Breast epithelium (tissue), 4 donors: ENCODE measurements around the gene CLSTN2. TPM values are rescaled to one million over a fixed set of nuclear protein-coding genes. Genes with fewer than 3 reads are reported as not detected.

Experiments used
- DNase-seq, 2 donors: peaks; one replicate each; pipeline ENCODE4 v3.0.0-alpha.2; 2019; ENCODE audit warnings: low spot score in 2 of 2
- H3K27ac ChIP-seq, 2 donors: fragments of 200-600 bp; sonication (generic) in 1 of 2; one replicate each; pipeline ENCODE4 v1.5.1; 2016 to 2019; ENCODE audit warnings: mild to moderate bottlenecking in 1 of 2
- H3K27me3 ChIP-seq, 2 donors: fragments of 200-600 bp; sonication (generic) in 1 of 2; one replicate each; pipeline versions ENCODE4 v1.5.1 to v1.6.0; 2017 to 2019; ENCODE audit warnings: control low read depth in 1 of 2, mild to moderate bottlenecking in 1 of 2
- H3K36me3 ChIP-seq: fragments of 200-600 bp; one replicate; pipeline ENCODE4 v1.5.1; 2019
- H3K4me1 ChIP-seq, 2 donors: fragments of 200-600 bp; sonication (generic); one replicate each; pipeline ENCODE4 v1.5.1; 2016 to 2019; ENCODE audit warnings: control low read depth in 1 of 2
- H3K4me3 ChIP-seq, 3 donors: fragments of 200-600 bp; sonication (generic); 1 replicate in 2 of 3; 2 replicates in 1 of 3; pipeline ENCODE4 v1.5.1; 2016 to 2019; ENCODE audit warnings: mild to moderate bottlenecking in 3 of 3, moderate library complexity in 2 of 3
- H3K9me3 ChIP-seq, 2 donors: fragments of 200-600 bp; sonication (generic) in 1 of 2; one replicate each; pipeline ENCODE4 v1.5.1; 2016 to 2019; ENCODE audit warnings: control low read depth in 1 of 2
- CTCF ChIP-seq, 3 donors: fragments of 450-650 bp; IDR thresholded peaks; one replicate each; pipeline ENCODE4 v1.5.1; 2016 to 2017; ENCODE audit warnings: antibody characterized with exemption in 3 of 3, mild to moderate bottlenecking in 3 of 3, moderate library complexity in 3 of 3
- POLR2A ChIP-seq: fragments of 450-650 bp; IDR thresholded peaks from one replicate; pipeline ENCODE4 v1.6.1; 2016; ENCODE audit warnings: antibody characterized with exemption, mild to moderate bottlenecking, moderate library complexity
- POLR2AphosphoS5 ChIP-seq, 3 donors: sonication (generic); formaldehyde crosslinking; IDR thresholded peaks; one replicate each; pipeline ENCODE4 v1.6.1; 2017; ENCODE audit warnings: antibody characterized with exemption in 3 of 3
- intact Hi-C: fragments of 100-400 bp; cut with DNase I; formaldehyde crosslinking; loops from one replicate; pipeline ENCODE4 v1.15.1; 2023; ENCODE audit warnings: low total_unique reads
- total RNA-seq, 3 donors: library from RNA; depleted of rRNA; stranded (reverse); fragments of >200 nt; gene quantifications; one replicate each; pipeline ENCODE4 v1.1.0, GENCODE V29; 2016

The CLSTN2 gene
- total RNA-seq, 3 donors from 2014 or later, result 15.5 to 75.5 (median 33.1) TPM

GRCh38 chr3:140018556-140018955, 83.6 kb downstream of the CLSTN2 start:
- Histone ChIP-seq H3K4me1 (no peaks in the 10 kb centered on the region), H3K9me3 (no peaks in the 10 kb centered on the region), H3K4me3 (no peak overlapping the region), H3K27ac (no peak overlapping the region), H3K36me3 (no peaks in the 10 kb centered on the region), H3K27me3 (no peaks in the 10 kb centered on the region)
- intact Hi-C loops, result no loop called here
- no peak for DNase-seq
- no peak for TF ChIP-seq POLR2AphosphoS5 (IDR thresholded peaks at IDR 0.05)
- TF ChIP-seq CTCF (IDR thresholded peaks at IDR 0.05), result no peak

GRCh38 chr3:140019946-140020345, 85.0 kb downstream of the CLSTN2 start:
- H3K27me3 ChIP-seq, result no peaks in the 10 kb centered on the region
- no peaks in the 10 kb centered on the region for H3K4me1 ChIP-seq
- no peaks in the 10 kb centered on the region for H3K9me3 ChIP-seq
- intact Hi-C loops, result no loop called here
- TF ChIP-seq POLR2AphosphoS5 (IDR thresholded peaks at IDR 0.05) (no peak), POLR2A (no peak), CTCF (IDR thresholded peaks at IDR 0.05) (no peak)
- DNase-seq, result no peak
- no peak overlapping the region for H3K4me3 ChIP-seq
- no peak overlapping the region for H3K27ac ChIP-seq
- no peaks in the 10 kb centered on the region for H3K36me3 ChIP-seq

- Histone ChIP-seq H3K27me3 (no peaks in the 10 kb centered on the region), H3K9me3 (no peaks in the 10 kb centered on the region), H3K36me3 (no peaks in the 10 kb centered on the region), H3K4me1 (no peaks in the 10 kb centered on the region), H3K27ac (no peak overlapping the region), H3K4me3 (no peak overlapping the region)
- no peak for TF ChIP-seq POLR2A
- no peak for TF ChIP-seq POLR2AphosphoS5 (IDR thresholded peaks at IDR 0.05)
- no peak for TF ChIP-seq CTCF (IDR thresholded peaks at IDR 0.05)
- intact Hi-C loops, result no loop called here
- no peak for DNase-seq
Measured at GRCh38 chr3:140020541-140020940, 85.6 kb downstream of the CLSTN2 start.

- TF ChIP-seq CTCF (IDR thresholded peaks at IDR 0.05) (no peak), POLR2AphosphoS5 (IDR thresholded peaks at IDR 0.05) (no peak), POLR2A (no peak)
- Histone ChIP-seq H3K9me3 (no peaks in the 10 kb centered on the region), H3K4me1 (no peaks in the 10 kb centered on the region), H3K4me3 (no peak overlapping the region), H3K36me3 (no peaks in the 10 kb centered on the region), H3K27ac (no peak overlapping the region), H3K27me3 (no peaks in the 10 kb centered on the region)
- intact Hi-C loops, result no loop called here
- DNase-seq, result no peak
Measured at GRCh38 chr3:140021269-140021668, 86.3 kb downstream of the CLSTN2 start.

- no peaks in the 10 kb centered on the region for H3K36me3 ChIP-seq
- no peak overlapping the region for H3K27ac ChIP-seq
- DNase-seq, result peak in 1 of 2 donors; percentile 58
- no peaks in the 10 kb centered on the region for H3K4me1 ChIP-seq
- TF ChIP-seq POLR2AphosphoS5 (IDR thresholded peaks at IDR 0.05) (no peak), CTCF (IDR thresholded peaks at IDR 0.05) (no peak), POLR2A (no peak)
- no peak overlapping the region for H3K4me3 ChIP-seq
- no peaks in the 10 kb centered on the region for H3K27me3 ChIP-seq
- H3K9me3 ChIP-seq, result no peaks in the 10 kb centered on the region
- intact Hi-C loops, result no loop called here
Measured at GRCh38 chr3:140022066-140022770, 87.2 kb downstream of the CLSTN2 start.
